H54 (cell line): Measurements from ENCODE around the gene NDUFB10.

Source experiments
- DNase-seq: peaks from one replicate; pipeline ENCODE4 v3.0.0; 2011; ENCODE audit warnings: low spot score, mixed read lengths; ENCODE audit not compliant: insufficient read length
- FAIRE-seq: peaks from 3 replicates; lab custom pipeline; 2011; peaks lifted over from hg19 to GRCh38; lab: Jason Lieb, UNC
- POLR2A ChIP-seq: IDR thresholded peaks from 2 replicates; pipeline ENCODE4 v1.6.1; 2011; ENCODE audit warnings: low read depth, mild to moderate bottlenecking, low read length

The NDUFB10 gene

GRCh38 chr16:1959269-1960039 lies at the start of gene NDUFB10:
NDUFB10 (plus strand) TSS chr16:1959538; CDS start chr16:1959625, 87 bp downstream.
- peak; percentile 91 for DNase-seq
- peak; percentile 98 for TF ChIP-seq POLR2A
- no peak for FAIRE-seq

- TF ChIP-seq POLR2A: no peak
- FAIRE-seq (no peak), DNase-seq (no peak)
Measured at GRCh38 chr16:1909561-1910231, 49.6 kb upstream of the NDUFB10 start.

- no peak for FAIRE-seq
- DNase-seq: no peak
- TF ChIP-seq POLR2A: no peak
Measured at GRCh38 chr16:1911467-1912214, 47.7 kb upstream of the NDUFB10 start.

- DNase-seq: no peak
- no peak for TF ChIP-seq POLR2A
- no peak for FAIRE-seq
Measured at GRCh38 chr16:1912215-1912543, 47.2 kb upstream of the NDUFB10 start.

DNA sequence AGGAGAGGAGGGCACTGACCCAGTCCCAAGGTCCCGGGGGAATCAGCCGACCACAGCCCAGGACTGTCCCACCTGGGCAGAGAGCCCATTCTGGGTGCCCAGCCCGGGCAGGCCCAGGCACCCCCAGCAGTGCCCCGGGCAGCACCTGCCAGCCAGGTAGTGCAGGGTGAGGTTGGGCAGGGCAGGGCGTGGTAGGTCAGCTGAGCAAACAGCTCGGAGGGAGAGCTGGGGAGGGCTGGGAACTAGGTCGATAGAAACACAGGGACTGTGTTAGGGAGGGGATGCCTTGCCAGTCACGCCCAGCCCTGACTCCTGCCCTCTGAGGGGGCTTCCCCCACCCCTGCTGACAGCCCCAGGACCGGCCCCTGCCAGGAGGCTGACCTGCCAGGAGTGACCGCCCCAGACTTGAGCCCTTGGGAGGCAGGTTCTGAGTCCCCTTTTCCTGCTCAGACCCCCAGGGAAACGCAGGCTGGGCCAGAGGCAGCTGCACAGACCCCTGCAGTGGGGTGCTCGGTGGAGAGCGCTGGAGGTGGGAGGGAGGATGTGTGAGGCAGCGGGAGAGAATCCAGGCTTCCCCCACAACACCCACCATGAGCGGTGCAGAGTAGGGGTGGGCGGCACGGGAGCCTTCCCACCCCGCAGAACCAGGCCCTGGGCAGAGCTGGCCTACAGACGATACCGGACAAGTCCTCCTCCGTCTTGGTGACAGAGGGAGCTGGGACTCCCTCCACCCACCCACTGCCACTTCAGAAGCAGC lies 45.8 kb upstream of the NDUFB10 start:
- DNase-seq (no peak), FAIRE-seq (no peak)
- no peak for TF ChIP-seq POLR2A

DNA sequence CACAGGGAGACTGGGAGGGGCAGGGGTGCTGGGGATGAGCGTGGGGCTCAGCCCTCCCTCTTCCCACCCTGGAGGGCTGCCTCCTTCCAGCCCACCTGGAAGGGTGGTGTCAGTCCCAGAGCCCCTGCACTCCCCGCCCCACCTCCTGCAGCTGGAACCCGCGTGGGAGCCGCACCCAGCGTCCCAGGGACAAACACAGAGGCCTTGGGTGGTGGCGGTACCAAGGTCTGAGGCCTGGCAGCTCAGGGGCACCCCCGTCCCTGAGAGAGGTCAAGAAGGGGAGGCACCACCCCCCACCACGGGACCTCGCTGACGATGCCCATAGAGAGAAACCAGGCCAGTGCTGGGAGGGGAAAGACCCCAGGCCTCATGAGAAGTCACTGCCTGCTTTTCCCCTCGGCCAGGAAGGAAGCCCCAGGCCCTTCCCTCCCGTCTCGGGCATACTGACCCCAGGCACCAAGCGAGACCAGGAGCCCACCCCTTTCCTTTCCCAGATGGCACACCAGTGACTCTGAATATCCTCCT lies 45.2 kb upstream of the NDUFB10 start:
- no peak for TF ChIP-seq POLR2A
- no peak for FAIRE-seq
- no peak for DNase-seq

DNA sequence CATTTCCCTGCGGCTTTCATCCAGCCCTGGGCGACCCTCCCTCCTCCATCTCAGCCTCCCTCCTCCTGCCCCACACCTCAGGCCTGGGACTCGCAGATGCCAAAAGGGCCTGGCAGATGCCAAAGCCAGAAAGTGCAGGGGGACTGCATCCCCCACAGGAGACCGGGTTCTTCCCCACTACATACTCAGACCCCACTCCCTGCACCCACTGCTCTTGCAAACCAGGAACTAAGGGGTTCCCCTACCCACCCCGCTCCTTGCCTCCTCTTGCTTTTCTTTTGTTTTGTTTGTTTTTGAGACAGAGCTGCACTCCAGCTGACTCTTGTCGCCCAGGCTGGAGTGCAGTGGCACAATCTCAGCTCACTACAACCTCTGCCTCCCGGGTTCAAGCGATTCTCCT lies 44.4 kb upstream of the NDUFB10 start:
- FAIRE-seq (no peak), DNase-seq (no peak)
- TF ChIP-seq POLR2A: no peak

GRCh38 chr16:1915732-1916639 lies 43.4 kb upstream of the NDUFB10 start:
- FAIRE-seq (no peak), DNase-seq (no peak)
- no peak for TF ChIP-seq POLR2A

- no peak for TF ChIP-seq POLR2A
- FAIRE-seq: no peak
- no peak for DNase-seq
Measured at GRCh38 chr16:1916640-1916990, 42.7 kb upstream of the NDUFB10 start.

DNA sequence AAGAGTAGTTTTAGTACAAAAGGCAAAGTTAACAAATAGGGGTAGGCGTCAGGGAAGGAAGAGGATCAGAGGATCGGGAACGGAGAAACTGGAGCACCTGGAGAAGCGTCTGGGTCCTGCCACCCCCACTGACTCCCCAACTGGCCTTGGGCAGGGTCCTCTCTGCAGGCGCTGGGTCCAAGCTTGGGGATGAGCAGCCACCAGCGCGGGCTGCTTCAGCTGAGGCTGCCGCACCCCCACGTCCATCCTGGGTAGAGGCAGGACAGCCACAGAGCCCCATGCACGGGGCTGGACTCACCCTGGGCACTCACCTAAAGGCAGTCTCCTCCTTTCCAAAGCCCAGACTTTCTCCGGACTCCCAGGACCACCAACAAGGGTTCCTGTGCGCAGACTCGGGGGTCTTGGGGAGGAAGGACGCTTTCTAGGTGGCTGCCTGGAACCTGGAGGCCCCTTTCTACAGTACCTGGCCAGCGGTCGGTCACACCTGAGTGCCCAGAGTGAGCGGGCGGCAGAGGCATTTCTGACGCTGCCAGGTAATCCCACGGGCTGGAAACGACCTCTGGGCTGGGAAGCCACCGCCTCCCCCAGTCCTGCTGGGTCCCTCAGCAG lies 42.2 kb upstream of the NDUFB10 start:
- TF ChIP-seq POLR2A: no peak
- DNase-seq (no peak), FAIRE-seq (no peak)

DNA sequence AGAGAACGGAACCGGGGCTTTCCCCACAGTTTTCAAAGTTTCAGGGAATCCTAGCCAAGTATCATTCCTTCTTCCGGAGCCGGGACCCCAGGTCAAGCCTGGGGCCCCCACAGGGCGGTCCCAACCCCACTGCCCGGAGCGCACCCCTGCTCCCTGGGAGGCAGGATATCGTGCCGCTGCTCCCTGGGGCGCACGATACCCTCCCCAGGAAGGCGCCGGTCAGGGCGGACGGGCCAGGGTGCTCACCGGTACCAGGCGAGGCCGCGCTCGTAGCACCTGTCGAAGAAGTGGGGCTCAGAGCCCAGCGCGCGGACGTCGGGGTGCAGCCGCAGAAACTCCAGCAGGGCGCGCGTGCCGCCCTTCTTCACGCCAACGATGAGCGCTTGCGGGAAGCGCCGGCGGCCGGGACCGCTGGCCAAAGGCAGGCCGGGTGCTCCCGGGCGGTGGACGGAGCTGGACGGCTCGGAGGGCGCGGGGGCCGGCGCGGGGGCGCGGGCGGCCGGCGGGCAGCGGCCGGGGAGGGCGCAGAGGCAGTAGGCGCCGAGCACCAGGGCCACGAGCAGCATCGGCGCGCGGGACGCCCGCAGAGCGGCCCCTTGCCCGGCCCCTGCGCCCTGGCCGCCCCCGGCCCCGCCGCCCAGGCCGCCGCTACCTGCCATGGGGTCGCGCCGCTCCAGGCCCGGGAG lies 41.5 kb upstream of the NDUFB10 start:
- TF ChIP-seq POLR2A: no peak
- DNase-seq: no peak
- no peak for FAIRE-seq
